H9 (cell line): ENCODE measurements around the gene RDH5. TPM values are rescaled to one million over a fixed set of nuclear protein-coding genes. Genes with fewer than 3 reads are reported as not detected.

Source experiments
- DNase-seq: peaks from one replicate; pipeline ENCODE4 v3.0.0-alpha.2; 2017
- H2AFZ ChIP-seq: one replicate; pipeline ENCODE4 v1.6.1; 2013; ENCODE audit warnings: mild to moderate bottlenecking, low read length, control low read depth, moderate library complexity
- H2AK5ac ChIP-seq: 2 replicates; pipeline ENCODE4 v1.6.1; 2013; ENCODE audit warnings: low read length, control low read depth, mixed read lengths; ENCODE audit not compliant: insufficient read length
- H2BK120ac ChIP-seq: one replicate; pipeline ENCODE4 v1.6.1; 2013; ENCODE audit warnings: low read depth, mild to moderate bottlenecking, low read length, control low read depth, inconsistent platforms; ENCODE audit not compliant: poor library complexity, severe bottlenecking
- H2BK12ac ChIP-seq: 2 replicates; pipeline ENCODE4 v1.6.1; 2013; ENCODE audit warnings: low read length, control low read depth, mixed read lengths, low read depth; ENCODE audit not compliant: insufficient read length
- H2BK15ac ChIP-seq: 2 replicates; pipeline ENCODE4 v1.6.1; 2013; ENCODE audit warnings: low read depth, low read length, control low read depth
- H2BK20ac ChIP-seq: one replicate; pipeline ENCODE4 v1.6.1; 2013; ENCODE audit warnings: low read depth, mild to moderate bottlenecking, low read length, control low read depth, inconsistent platforms; ENCODE audit not compliant: poor library complexity, severe bottlenecking
- H2BK5ac ChIP-seq: 2 replicates; pipeline ENCODE4 v1.6.1; 2013; ENCODE audit warnings: low read length, control low read depth, mixed read lengths; ENCODE audit not compliant: insufficient read length
- H3K14ac ChIP-seq: 2 replicates; pipeline ENCODE4 v1.6.1; 2013; ENCODE audit warnings: low read length, control low read depth; ENCODE audit not compliant: insufficient read depth
- H3K18ac ChIP-seq: 2 replicates; pipeline ENCODE4 v1.6.1; 2013; ENCODE audit warnings: low read depth, mild to moderate bottlenecking, mixed read lengths, low read length, control low read depth; ENCODE audit not compliant: insufficient read length
- H3K23ac ChIP-seq: 2 replicates; pipeline ENCODE4 v1.6.1; 2013; ENCODE audit warnings: low read length, control low read depth, mixed read lengths, low read depth; ENCODE audit not compliant: insufficient read length
- H3K23me2 ChIP-seq: 2 replicates; pipeline ENCODE4 v1.6.1; 2013; ENCODE audit warnings: low read depth, mild to moderate bottlenecking, mixed read lengths, low read length, control low read depth; ENCODE audit not compliant: insufficient read length, poor library complexity, severe bottlenecking
- H3K27ac ChIP-seq: 2 replicates; pipeline ENCODE4 v1.5.1; 2013; ENCODE audit warnings: low read length, control low read depth, mixed read lengths, low read depth; ENCODE audit not compliant: insufficient read length
- H3K27me3 ChIP-seq: 2 replicates; pipeline ENCODE4 v1.6.1; 2013; ENCODE audit warnings: low read length, control low read depth, inconsistent platforms; ENCODE audit not compliant: insufficient read depth
- H3K4ac ChIP-seq: 2 replicates; pipeline ENCODE4 v1.6.1; 2013; ENCODE audit warnings: low read depth, mild to moderate bottlenecking, control low read depth, inconsistent platforms, low read length, moderate library complexity
- H3K4me1 ChIP-seq: 2 replicates; pipeline ENCODE4 v1.6.1; 2013; ENCODE audit warnings: low read length, control low read depth, inconsistent platforms; ENCODE audit not compliant: insufficient read depth
- H3K4me2 ChIP-seq: 2 replicates; pipeline ENCODE4 v1.6.1; 2013; ENCODE audit warnings: low read length, control low read depth, mixed read lengths; ENCODE audit not compliant: insufficient read length, insufficient read depth
- H3K56ac ChIP-seq: 2 replicates; pipeline ENCODE4 v1.6.1; 2013; ENCODE audit warnings: low read depth, mild to moderate bottlenecking, mixed read lengths, low read length, control low read depth; ENCODE audit not compliant: insufficient read length
- H3K79me1 ChIP-seq: 2 replicates; pipeline ENCODE4 v1.6.1; 2013; ENCODE audit warnings: low read depth, mild to moderate bottlenecking, moderate library complexity, low read length, control low read depth, inconsistent platforms; ENCODE audit not compliant: insufficient read depth, poor library complexity, severe bottlenecking
- H3K79me2 ChIP-seq: 2 replicates; pipeline ENCODE4 v1.6.1; 2013; ENCODE audit warnings: low read length, control low read depth, inconsistent platforms; ENCODE audit not compliant: insufficient read depth
- H3K9ac ChIP-seq: 2 replicates; pipeline ENCODE4 v1.6.1; 2013; ENCODE audit warnings: low read length, control low read depth, mixed read lengths; ENCODE audit not compliant: insufficient read length; ENCODE audit errors: extremely low read depth
- H3K9me3 ChIP-seq: one replicate; pipeline ENCODE4 v1.6.1; 2013; ENCODE audit warnings: low read depth, low read length, inconsistent platforms; ENCODE audit not compliant: control insufficient read depth
- H3T11ph ChIP-seq: one replicate; pipeline ENCODE4 v1.6.1; 2013; ENCODE audit warnings: mild to moderate bottlenecking, low read length, control low read depth, inconsistent platforms
- H4K20me1 ChIP-seq: one replicate; pipeline ENCODE4 v1.6.1; 2013; ENCODE audit not compliant: control insufficient read depth, insufficient read length, insufficient read depth
- H4K5ac ChIP-seq: 2 replicates; pipeline ENCODE4 v1.6.1; 2013; ENCODE audit warnings: low read depth, mild to moderate bottlenecking, mixed read lengths, low read length, control low read depth; ENCODE audit not compliant: insufficient read length
- H4K8ac ChIP-seq: replicated peaks from 2 replicates; pipeline ENCODE4 v1.6.1; 2013; ENCODE audit warnings: low read length, control low read depth, mixed read lengths, low read depth; ENCODE audit not compliant: insufficient read length
- H4K91ac ChIP-seq: 2 replicates; pipeline ENCODE4 v1.6.1; 2013; ENCODE audit warnings: low read depth, mild to moderate bottlenecking, moderate library complexity, mixed read lengths, low read length, control low read depth; ENCODE audit not compliant: insufficient read length
- H3K27ac Mint-ChIP-seq, 3 experiments: 2 replicates in 2 of 3; 3 replicates in 1 of 3; pipeline ENCODE4 v1.8.0; 2020 to 2021; ENCODE audit warnings: mixed read lengths in 3 of 3, mild to moderate bottlenecking in 1 of 3, moderate library complexity in 1 of 3
- H3K27me3 Mint-ChIP-seq: 2 replicates; pipeline ENCODE4 v1.8.0; 2021; ENCODE audit warnings: low read depth, mild to moderate bottlenecking, moderate library complexity, mixed read lengths
- H3K36me3 Mint-ChIP-seq, 3 experiments: 2 replicates in 2 of 3; 3 replicates in 1 of 3; pipeline ENCODE4 v1.8.0; 2020 to 2021; ENCODE audit warnings: low read depth in 3 of 3, mixed read lengths in 3 of 3; ENCODE audit not compliant: insufficient read depth in 1 of 3
- H3K4me1 Mint-ChIP-seq, 2 experiments: 2 replicates each; pipeline ENCODE4 v1.8.0; 2020; ENCODE audit warnings: mixed read lengths in 2 of 2
- H3K4me3 Mint-ChIP-seq, 2 experiments: 2 replicates in 1 of 2; 3 replicates in 1 of 2; pipeline ENCODE4 v1.8.0; 2020 to 2021; ENCODE audit warnings: mild to moderate bottlenecking in 2 of 2, mixed read lengths in 2 of 2, moderate library complexity in 1 of 2
- H3K9me3 Mint-ChIP-seq, 2 experiments: 2 replicates in 1 of 2; 3 replicates in 1 of 2; pipeline ENCODE4 v1.8.0; 2020; ENCODE audit warnings: mild to moderate bottlenecking in 2 of 2, mixed read lengths in 2 of 2, moderate library complexity in 1 of 2
- WGBS: extraction: QIAGEN DNeasy Blood & Tissue Kit; methylation state at CpG from one replicate; pipeline ENCODE4 v1.1.7; 2013; ENCODE audit warnings: missing lambda C conversion rate, low lambda C conversion rate, mixed read lengths; ENCODE audit not compliant: insufficient read length; ENCODE audit errors: extremely low coverage; 5-methylcytosine and 5-hydroxymethylcytosine counted together
- total RNA-seq: library from RNA; stranded (reverse); gene quantifications from 2 replicates; pipeline ENCODE4 v1.2.1, GENCODE V29; 2021
- TF ChIP-seq, protein P1 (sequence below): fragments of 200-600 bp; sonication (generic); conservative IDR thresholded peaks from 3 replicates; pipeline ENCODE4 v1.8.0; 2021; ENCODE audit warnings: antibody characterized with exemption, mild to moderate bottlenecking

RDH5 gene
- total RNA-seq, 1 experiment from 2014 or later = 6.6 TPM

DNA sequence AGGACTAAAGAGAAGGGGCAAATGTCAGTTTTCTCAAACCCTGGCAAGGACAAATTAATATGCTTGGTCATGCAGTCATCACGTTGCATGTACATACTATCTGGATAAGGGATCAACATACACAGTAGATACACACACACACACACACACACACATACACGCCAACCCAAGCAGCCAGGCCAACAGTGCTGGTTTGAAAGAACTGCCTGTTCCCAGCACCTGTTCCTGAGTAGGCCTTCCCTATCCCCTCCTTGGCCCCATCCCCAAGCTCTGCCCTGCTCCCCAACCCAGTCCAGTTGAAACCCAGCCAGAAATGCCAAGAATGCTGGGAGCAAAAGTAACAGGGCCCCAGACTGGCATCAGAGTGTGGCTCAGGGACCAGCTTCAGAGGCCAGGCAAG lies 16.9 kb upstream of the RDH5 start:
- Histone ChIP-seq H3K56ac (no peak overlapping the region), H3K79me2 (no peaks in the 10 kb centered on the region; the same call in 1 of the 2 replicates), H2BK15ac (no peak overlapping the region), H3K9ac (no peak overlapping the region), H2BK12ac (no peak overlapping the region), H2AFZ (no peak overlapping the region), H3K4ac (no peak overlapping the region), H4K5ac (no peak overlapping the region), H2AK5ac (no peak overlapping the region), H3K4me1 (no peaks in the 10 kb centered on the region), H2BK20ac (no peak overlapping the region), H3K23ac (no peak overlapping the region), H3K79me1 (peaks cover 5% of the 10 kb centered on the region), H4K8ac (no peak overlapping the region), H3K4me2 (no peak overlapping the region), H3K27ac (no peak overlapping the region), H2BK5ac (no peak overlapping the region), H3K18ac (no peak overlapping the region), H3T11ph (no peak overlapping the region), H3K23me2 (peaks cover 13% of the 10 kb centered on the region), H3K14ac (no peak overlapping the region), H2BK120ac (no peak overlapping the region), H4K20me1 (peaks cover 7% of the 10 kb centered on the region), H3K27me3 (no peaks in the 10 kb centered on the region; the same call in 1 of the 2 replicates), H3K9me3 (no peaks in the 10 kb centered on the region), H4K91ac (no peak overlapping the region)
- H3K4me1 Mint-ChIP-seq = peaks cover 27 to 31% of the 10 kb centered on the region in 2 experiments
- H3K36me3 Mint-ChIP-seq = peaks cover 5 to 22% (median 12%) of the 10 kb centered on the region in 3 experiments; a peak in 6 of 7 replicates
- TF ChIP-seq, protein P1, sequence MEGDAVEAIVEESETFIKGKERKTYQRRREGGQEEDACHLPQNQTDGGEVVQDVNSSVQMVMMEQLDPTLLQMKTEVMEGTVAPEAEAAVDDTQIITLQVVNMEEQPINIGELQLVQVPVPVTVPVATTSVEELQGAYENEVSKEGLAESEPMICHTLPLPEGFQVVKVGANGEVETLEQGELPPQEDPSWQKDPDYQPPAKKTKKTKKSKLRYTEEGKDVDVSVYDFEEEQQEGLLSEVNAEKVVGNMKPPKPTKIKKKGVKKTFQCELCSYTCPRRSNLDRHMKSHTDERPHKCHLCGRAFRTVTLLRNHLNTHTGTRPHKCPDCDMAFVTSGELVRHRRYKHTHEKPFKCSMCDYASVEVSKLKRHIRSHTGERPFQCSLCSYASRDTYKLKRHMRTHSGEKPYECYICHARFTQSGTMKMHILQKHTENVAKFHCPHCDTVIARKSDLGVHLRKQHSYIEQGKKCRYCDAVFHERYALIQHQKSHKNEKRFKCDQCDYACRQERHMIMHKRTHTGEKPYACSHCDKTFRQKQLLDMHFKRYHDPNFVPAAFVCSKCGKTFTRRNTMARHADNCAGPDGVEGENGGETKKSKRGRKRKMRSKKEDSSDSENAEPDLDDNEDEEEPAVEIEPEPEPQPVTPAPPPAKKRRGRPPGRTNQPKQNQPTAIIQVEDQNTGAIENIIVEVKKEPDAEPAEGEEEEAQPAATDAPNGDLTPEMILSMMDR = no peak
- H3K4me3 Mint-ChIP-seq = no peak overlapping the region
- DNase-seq = no peak
- no peaks in the 10 kb centered on the region for H3K9me3 Mint-ChIP-seq
- WGBS = no CpG with 5 or more reads among the region's 2 CpGs
- H3K27ac Mint-ChIP-seq = peak overlapping the region in 2 of 3 experiments; percentile 30 to 34; a peak in 3 of 7 replicates
- H3K27me3 Mint-ChIP-seq = peaks cover 5% of the 10 kb centered on the region
